CD4-positive, alpha-beta T cell treated with Interleukin-15 for 1 hour (primary cell): ENCODE data around the gene TMEM9B.
"Not testable (repeated sequence)": the region's sequence is repeated elsewhere in the genome, so short reads cannot be mapped to it uniquely, and the experiment has no call there.

Experiments
- DNase-seq: peaks from one replicate; pipeline ENCODE4 v3.0.0-alpha.2; 2020

The TMEM9B gene

GRCh38 chr11:8964324-8965320 is at the start of gene TMEM9B:
TMEM9B (minus strand) TSS chr11:8964442; CDS start chr11:8964313, 129 bp downstream.
- peak; percentile 79 for DNase-seq

DNA sequence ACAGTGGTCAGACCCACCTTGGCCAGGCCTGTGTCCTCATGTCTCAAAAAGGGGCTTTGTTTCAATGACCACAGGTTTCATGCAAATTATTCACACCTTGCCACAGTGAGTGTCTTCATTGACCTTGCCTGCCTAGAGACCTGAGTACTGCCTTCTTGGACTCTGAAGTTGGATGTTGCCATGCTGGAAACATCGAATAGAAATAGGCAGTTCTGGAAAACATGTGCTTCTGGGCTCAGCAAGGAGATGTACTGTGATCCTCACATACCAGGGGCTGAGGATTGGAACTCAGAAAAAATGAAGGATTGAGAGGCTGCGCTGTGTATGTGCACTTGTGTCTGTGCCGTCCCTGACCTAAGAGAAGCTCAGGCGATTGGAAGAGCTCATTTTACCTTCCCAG is 49.1 kb upstream of the TMEM9B start:
- no peak for DNase-seq

DNA sequence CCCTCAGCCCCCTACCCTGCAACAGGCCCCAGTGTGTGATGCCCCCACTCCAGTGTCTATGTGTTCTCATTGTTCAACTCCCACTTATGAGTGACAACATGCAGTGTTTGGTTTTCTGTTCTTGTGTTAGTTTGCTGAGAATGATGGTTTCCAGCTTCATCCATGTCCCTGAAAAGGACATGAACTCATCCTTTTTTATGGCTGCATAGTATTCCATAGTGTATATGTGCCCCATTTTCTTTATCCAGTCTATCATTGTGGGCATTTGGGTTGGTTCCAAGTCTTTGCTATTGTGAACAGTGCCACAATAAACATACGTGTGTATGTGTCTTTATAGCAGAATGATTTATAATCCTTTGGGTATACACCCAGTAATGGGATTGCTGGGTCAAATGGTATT is 45.3 kb upstream of the TMEM9B start:
- DNase-seq = not testable (repeated sequence)

- DNase-seq = no peak
These were observed 44.4 kb upstream of the TMEM9B start for GRCh38 chr11:9008661-9009060.

DNA sequence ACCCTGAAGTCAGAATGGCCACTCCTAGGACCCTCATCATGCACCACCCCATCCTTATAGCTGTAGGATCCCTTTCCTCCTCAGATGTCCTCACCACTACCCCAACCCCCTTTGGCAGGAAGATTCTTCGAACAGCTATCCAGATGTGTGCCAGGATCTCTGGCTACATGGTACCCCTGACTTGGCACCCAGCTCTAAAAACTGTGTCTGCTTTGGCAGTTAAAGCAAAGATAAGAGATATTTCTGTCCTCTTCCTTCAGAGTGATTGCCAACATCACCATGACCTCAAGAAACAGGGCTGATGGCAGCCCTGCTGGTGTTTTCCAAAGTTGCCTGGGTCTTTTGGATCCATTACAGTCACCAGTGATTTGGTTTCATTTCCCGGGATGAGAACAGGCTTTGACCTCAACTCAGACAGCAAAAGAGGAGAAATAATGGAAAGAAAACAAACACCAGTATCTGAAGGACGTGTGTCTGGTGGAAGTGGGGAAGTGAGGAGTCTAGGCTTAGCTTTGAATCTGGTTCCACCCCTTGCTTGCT is 43.8 kb upstream of the TMEM9B start:
- DNase-seq = no peak

GRCh38 chr11:9005087-9005486 is 40.8 kb upstream of the TMEM9B start:
- no peak for DNase-seq

DNA sequence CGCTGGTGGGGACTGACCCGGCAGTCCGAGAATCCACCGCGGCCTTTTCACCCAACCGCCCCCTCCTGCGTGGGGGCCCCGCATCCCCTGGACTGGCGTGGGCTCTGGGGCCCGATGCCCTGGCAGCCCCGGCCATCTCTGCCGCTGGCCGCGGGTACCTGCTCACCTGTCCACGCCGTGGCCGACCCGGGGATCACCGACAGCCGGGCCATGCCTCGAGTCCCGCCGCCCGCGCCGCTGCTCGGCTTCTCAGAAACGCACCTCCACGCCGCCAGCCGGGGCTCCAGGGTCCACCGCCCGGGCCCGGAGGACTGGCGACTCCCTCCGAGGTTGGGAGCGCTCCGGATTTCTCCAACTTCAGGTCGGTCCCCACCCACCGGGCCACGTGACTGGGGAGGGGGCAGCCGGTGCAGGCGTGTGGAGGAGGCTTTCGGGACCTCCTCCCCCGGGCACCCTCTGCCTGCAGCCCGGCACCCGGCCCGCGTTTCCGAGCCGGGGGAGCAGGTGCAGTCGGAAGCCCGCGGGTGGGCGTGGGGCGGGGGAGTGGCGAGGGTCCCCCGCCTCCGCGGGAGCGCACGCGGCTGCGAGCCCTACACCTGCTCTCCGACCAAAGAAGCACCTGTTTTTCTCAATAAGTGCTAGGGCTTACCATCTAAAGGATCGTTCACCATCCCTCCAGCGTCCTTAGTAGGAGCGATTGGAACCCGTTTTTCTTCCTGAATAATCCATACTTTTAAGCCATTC is 40.1 kb upstream of the TMEM9B start:
- DNase-seq = no peak

GRCh38 chr11:9003573-9004182 is 39.4 kb upstream of the TMEM9B start, which contains the start of gene NRIP3:
NRIP3 (minus strand) TSS chr11:9004001; CDS start chr11:9003935, 66 bp downstream.
- peak; percentile 84 for DNase-seq

DNA sequence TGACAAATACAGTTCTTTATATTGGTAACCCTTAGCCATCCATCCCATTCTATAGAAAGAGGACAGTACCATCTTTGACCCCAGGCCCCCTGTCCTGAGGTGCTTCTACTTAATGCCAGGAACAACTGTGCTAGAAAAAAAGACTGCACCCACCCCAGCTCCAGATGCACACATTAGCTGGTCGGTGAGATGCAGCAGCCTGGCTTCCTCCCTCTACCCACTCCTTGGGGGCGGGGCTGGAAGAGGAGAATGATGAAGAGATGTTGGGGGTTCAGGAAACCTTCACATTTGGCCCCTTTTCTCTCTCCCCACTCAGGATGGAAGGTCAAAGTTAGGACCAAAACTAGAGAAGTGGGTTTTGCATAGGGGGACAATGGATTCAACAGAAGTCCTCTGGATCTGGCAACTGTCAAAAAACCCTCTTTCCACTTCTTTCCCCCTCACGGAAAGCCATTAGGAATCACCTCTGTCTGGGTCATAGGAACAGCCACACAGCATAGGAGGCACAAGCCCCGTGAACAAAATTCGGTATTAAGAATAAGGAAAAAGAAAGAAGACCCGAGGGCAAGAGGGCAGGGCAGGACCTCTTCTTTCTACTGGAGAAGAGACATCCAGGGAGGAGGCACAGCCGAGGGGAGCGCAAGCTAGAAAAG is 38.8 kb upstream of the TMEM9B start:
- no peak for DNase-seq

DNA sequence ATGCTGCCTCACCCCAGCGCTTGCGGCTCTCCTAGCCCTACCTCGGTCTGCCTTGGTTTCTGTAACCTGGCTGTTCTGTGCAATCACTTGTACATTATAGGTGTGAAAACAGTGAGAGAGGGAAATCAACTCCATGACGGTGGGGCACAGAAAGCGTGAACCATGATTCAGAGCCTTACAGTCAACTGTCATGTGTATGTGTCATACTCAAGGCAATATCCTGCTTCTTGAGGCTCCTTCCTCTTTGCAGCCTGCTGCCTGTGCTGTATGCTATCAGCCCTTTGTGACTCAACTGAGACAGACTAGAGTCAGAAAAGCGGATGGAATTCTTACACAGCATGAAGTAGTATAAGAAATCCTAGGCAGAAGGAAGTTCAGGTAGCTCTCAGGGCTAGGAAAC is 37.5 kb upstream of the TMEM9B start:
- DNase-seq = peak; percentile 65

DNA sequence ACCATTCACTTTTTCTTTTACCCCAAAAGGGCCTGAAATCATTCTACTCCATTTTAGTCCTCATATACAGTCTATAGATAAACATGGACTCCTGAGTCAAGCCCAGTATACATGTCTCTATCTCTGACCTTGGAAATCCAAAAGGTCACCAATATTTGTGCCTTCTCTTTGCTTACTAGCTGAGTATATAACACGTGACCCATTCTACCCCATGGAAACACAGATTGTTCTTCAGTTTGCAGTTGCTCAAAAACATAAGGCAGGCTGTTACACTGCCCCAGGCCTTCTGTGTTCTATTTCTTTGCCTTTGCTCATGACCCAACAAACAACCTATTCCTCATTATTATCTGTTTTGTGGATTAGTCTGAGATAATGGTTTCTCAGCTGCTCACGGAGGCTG is 33.8 kb upstream of the TMEM9B start:
- DNase-seq = no peak

- DNase-seq = no peak
These were observed 33.2 kb upstream of the TMEM9B start for GRCh38 chr11:8997451-8997850.

GRCh38 chr11:8989453-8989852 is 25.2 kb upstream of the TMEM9B start:
- DNase-seq = no peak

DNA sequence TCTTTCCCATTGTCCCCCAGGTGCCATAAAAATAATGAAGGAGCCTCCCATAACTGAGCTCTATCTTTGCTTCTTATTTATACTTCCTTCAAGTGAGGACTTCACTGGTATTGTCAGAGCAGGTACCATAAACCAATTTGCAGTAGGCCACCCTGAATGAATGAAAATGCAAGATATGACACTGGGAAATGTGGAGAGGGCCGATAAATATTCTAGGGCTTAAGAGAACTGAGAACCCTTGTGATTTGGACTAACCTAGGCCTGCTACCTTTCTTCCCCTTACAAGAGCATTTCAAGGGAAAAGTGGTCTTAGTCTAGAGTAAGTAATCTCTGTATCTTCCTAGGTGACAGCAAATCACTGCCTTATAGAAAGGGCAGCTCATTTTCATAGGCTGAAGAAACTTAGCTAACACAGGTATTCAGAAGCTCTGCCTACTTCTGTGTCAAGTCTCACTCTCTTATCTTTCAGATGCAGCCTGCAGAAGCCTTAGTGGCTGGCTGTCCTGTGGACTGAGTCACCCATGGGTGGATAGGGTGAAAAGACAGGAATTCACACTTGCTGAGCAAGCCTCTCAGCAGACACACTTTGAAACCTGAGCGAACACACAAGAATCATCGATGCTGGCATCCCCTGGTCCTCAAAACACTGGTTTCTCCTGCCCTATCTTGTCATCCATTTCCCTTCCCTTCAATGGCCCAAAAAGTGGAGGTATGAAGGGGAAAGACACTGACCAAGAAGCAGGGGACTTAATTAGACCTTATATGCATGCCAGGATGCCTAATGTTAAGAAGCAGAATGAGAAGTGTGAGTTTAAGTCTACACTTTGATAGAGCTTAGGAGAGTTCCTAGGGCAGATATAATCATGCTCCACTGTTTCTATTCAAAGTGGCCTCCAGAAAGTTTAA is 24.3 kb upstream of the TMEM9B start:
- no peak for DNase-seq

- DNase-seq = no peak
These were observed 23.2 kb upstream of the TMEM9B start for GRCh38 chr11:8987446-8987845.

DNA sequence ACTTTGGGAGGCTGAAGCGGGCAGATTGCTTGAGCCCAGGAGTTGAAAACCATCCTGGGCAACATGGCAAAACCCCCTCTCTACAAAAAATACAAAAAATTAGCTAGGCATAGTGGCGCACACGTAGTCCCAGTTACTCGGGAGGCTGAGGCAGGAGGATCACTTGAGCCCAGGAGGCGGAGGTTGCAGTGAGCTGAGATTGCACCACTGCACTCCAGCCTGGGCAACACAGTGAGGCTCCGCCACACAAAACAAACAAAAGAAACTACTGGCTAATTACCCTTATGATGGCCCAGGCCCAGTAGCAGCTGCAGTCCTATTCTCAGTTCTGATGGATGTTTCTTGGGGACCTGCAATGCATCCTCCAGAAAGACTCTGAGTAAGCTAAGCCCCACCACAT is 22.5 kb upstream of the TMEM9B start:
- not testable (repeated sequence) for DNase-seq

DNA sequence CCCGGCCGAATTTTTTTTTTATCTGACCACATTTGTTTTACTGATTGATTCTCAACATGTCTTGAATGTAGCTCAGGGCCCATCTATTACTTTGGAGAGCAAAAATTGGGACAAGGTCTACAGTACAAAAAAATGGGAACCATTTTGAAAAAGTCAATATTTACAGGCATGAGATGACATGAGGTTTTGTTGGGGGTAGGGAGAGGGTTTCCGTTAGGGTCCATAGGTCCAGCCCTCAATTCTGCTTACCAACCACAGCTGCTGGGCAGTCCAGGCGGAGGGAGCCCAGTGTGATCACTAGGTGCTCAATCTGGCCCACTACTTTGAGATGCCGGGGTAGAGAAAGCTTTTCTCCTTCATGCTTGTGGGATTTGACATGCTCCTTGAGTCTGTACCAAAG is 21.2 kb upstream of the TMEM9B start:
- DNase-seq = no peak

DNA sequence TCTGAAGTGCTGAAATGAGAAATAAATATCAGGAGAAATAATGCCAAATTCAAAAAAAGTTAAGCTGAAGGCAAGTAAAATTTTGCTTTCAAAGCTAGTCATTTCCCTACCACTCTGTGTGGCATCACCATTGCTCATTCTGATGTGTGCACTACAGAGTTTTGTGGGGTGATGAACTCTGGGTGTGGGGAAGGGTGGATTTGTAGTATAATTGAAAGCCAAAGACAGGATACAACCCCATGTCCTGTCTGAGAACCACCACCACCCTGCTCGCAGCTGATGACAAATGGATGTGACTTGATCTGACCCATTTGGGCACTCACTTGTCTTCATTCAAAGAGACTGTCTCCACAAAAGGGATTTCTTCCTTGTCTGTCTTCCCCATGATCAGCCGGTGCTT is 19.3 kb upstream of the TMEM9B start:
- DNase-seq = no peak

DNA sequence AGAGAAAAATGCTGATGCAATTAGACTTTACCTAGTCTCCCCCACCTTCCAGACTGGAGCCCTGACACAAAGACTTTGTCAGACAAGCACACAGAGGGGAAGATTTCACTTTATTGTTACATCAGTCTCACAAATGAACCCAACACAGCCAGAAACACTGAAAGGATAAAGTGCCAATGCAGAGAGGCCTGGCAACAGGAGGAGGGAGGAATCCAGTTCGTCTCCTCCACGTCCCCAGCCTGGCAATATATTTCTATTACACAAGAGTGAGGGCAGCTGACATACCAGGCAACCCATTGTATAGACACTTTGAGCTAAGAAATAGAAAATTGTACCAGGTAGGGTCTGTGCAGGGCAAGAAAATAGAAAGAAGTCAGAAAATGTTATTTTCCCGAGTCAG is 16.2 kb upstream of the TMEM9B start:
- DNase-seq = no peak

DNA sequence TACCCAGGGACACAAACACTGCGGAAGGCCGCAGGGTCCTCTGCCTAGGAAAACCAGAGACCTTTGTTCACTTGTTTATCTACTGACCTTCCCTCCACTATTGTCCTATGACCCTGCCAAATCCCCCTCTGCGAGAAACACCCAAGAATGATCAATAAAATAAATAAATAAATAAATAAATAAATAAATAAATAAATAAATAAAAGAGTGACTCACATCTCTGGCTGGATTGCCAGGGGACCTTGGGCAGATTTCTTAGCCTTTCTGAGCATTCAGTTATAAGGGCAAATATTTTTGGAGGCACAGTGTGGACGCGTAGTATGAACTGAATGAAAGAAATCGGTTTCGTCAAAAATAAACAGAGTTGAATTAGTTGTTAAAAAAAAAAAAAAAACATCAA is 15.1 kb upstream of the TMEM9B start:
- not testable (repeated sequence) for DNase-seq

- DNase-seq = no peak
These were observed 8.9 kb upstream of the TMEM9B start for GRCh38 chr11:8973121-8973520.
